Right ventricle myocardium inferior (tissue), 1 donor: ENCODE results near the gene ADAMTS16. TPM values are rescaled to one million over a fixed set of nuclear protein-coding genes. Genes with fewer than 3 reads are reported as not detected.

Source experiments
- ATAC-seq: fragments of 200-7000 bp; cut with Tn5 transposase; one replicate; pipeline ENCODE4 v1.9.1; 2020; ENCODE audit warnings: mild to moderate bottlenecking, moderate library complexity
- DNase-seq: peaks from one replicate; pipeline ENCODE4 v3.0.0; 2021; ENCODE audit errors: missing footprints
- intact Hi-C: fragments of 100-400 bp; cut with DNase I; formaldehyde crosslinking; loops from one replicate; pipeline ENCODE4 v1.11.0; 2022
- total RNA-seq: library from RNA; stranded (reverse); fragmentation: NEBNext Ultra II Directional; extraction: Animal tissue kit (Norgen Biotek cat#: 25700); gene quantifications from one replicate; pipeline ENCODE4 v1.2.1, GENCODE V29; 2021
- donor health status: DM: no; HTN: yes; CAD: no; lungs with severe emphysema.

Gene ADAMTS16
- total RNA-seq, 1 donor from 2014 or later, result not detected

GRCh38 chr5:5347442-5347841, 207.3 kb downstream of the ADAMTS16 start:
- ATAC-seq, result no peak
- DNase-seq, result no peak
- intact Hi-C loops, result no loop called here

DNA sequence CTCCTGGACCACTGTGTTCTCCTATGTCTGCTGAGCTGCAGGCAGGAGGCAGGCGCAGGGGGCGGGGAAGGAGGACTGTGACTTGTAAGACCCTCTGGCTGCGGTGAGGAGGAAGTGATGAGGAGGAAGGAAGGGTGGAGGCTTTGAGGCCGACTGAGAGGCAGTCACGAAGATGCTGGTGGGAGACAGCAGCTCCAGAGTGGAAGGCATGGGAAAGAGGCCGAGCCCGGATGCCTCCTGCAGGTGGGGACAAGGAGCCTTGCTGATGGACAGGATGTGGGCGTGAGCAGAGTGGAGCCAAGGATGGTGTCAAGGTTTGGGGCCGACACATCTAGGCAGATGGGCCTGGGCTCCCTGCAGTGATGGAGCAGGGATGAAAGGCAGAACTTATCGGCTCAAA, 208.0 kb downstream of the ADAMTS16 start:
- ATAC-seq (no peak), DNase-seq (no peak)
- intact Hi-C loops, result no loop called here

- no peak for ATAC-seq
Measured at GRCh38 chr5:5348576-5348975, 208.4 kb downstream of the ADAMTS16 start.

DNA sequence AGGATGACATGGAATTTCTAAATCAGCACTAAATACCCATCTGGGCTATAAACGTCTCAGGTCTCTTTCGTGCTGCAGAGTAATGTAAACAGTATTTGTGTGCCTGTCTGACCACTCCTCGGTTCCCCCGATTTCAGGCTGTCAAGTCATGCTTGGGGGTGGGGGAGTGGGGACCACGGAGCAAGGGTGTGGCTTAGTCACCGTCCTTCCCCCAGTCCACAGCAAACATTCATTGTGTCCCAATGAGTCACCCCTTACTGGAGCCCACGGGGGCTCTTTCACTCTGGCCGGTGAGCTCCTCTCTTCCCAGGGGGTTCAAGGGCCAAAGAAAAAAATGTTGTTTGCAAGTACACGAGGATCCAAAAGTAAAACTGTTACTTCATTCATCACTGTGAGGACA, 210.0 kb downstream of the ADAMTS16 start:
- DNase-seq (no peak), ATAC-seq (no peak)
- intact Hi-C loops, result no loop called here

More at GRCh38 chr5:5348576-5348975, 208.4 kb downstream of the ADAMTS16 start:
- no peak for DNase-seq
- intact Hi-C loops, result no loop called here

DNA sequence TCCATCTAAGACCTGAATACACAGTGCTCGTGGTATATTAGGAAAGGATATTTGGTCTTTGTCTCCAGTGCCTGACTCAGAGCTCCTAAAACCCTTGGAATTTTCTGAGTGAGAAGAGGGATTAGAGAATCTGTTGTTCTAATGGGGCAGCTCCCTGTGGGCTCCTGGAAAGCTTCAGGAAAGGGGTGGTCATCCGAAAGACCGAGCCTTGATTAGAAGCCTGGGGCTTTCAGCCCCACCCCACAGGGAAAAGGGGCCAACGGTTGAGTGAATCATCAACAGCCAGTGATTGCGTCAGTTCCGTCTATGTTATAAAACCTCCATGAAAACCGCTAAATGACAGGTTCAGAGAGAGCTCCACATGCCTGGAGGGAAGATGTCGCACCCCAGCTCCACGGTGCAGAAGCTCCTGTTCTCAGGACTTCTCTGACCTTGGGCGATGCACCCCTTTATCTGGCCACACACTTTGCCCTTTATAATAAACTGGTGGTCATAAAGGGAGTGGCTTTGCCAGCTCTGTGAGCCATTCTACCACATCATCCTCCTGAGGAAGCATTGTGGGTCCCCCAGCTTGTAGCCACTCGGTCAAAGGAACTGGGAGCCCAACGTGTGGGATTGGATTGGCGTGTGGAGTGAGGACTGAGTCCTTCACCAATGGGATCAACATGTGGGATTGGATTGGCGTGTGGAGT, 211.3 kb downstream of the ADAMTS16 start:
- DNase-seq (no peak), ATAC-seq (no peak)
- intact Hi-C loops, result no loop called here

GRCh38 chr5:5352675-5353074, 212.5 kb downstream of the ADAMTS16 start:
- no peak for DNase-seq
- ATAC-seq, result no peak
- intact Hi-C loops, result no loop called here

DNA sequence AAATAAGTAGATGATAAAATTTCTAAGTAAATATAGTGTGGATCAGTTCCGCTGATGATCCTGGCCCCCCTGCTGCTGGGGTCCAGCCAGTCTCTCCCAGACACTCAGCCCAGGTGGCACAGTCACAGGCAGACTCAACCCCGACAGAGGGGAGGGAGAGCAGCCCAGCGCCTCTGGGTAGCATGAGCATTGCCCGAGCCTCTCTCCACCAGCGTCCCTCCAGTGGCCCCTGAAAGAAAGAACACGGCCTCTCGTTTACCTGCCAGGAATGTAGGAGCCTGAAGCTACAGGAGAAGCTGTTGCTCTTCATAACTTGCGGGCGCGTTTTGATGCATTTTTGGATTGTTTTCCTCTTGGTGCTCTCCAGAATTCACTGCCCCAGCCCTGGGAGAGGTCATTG, 213.6 kb downstream of the ADAMTS16 start:
- no peak for ATAC-seq
- intact Hi-C loops, result no loop called here
- DNase-seq, result no peak

GRCh38 chr5:5356765-5357164, 216.6 kb downstream of the ADAMTS16 start:
- DNase-seq (no peak), ATAC-seq (no peak)
- intact Hi-C loops, result no loop called here

- intact Hi-C loops, result no loop called here
- ATAC-seq (no peak), DNase-seq (no peak)
Measured at GRCh38 chr5:5359618-5360017, 219.5 kb downstream of the ADAMTS16 start.

- intact Hi-C loops, result no loop called here
- ATAC-seq, result no peak
- no peak for DNase-seq
Measured at GRCh38 chr5:5360363-5360940, 220.3 kb downstream of the ADAMTS16 start.

DNA sequence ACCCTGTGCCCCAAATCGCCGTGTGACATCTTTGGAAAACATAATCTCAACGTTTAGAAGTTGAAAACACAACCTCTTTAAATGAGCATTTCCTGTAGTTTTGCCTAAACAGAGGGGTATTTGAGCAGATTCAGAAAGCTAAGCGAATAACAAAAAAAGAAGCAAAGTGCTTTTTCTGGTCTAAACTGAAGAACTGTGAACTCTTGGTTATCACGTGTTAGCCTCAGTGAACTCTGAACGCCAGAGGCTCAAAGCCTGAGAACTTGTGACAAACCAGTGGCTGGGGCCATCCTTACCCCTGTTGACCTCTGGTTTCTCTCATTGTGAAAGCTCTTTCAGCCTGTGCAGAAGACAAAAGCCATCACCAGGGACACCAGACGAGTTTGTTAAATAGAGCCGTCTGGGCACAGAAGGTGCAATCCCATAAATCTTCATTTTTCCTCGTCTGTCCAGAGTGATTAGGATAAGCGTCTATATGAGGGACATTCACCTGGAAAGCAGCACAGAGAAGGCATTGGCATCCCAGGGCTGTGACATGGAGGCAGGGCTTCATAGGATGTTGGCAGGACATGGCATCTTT, 220.9 kb downstream of the ADAMTS16 start:
- DNase-seq (no peak), ATAC-seq (no peak)
- intact Hi-C loops, result no loop called here

DNA sequence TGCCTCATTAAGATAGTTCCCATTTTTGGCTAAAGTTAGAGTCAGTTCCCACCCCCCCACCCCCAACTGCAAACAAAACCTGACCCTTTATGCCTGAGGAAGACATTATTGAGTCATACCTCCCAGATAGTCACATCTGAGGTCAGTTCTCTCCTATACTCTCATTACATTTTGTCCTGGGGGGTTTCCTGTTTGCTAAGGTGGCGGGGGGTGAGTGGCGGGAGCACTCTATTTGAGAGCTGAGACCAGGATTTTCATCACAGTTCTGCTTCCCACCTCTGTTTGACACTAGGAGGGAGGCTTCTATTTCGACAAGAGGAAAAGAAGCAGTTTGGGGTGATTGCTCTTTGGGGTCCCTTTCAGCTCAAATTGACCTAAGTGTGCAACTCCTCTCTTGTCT, 222.9 kb downstream of the ADAMTS16 start:
- intact Hi-C loops, result no loop called here
- DNase-seq (no peak), ATAC-seq (no peak)

- ATAC-seq (no peak), DNase-seq (no peak)
- intact Hi-C loops, result no loop called here
Measured at GRCh38 chr5:5364932-5365331, 224.8 kb downstream of the ADAMTS16 start.

DNA sequence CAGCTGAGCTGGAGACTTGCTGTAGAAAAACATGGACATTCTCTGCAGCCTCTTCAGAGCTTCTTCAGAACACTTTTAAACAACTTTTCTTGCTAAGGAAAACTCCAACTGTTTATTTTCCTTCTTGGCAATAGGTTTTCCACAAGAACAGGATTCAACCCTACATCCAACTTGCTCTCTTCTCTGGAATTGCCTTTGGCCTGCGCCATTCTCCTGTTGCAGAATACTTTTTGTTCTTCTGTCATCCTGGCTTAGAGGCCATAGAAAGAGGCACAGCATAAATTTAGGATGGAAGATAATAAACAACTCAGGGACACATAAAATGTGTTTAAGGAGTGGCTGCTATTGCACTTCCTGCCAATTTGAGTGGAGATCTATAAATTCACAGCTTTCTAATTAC, 227.6 kb downstream of the ADAMTS16 start:
- no peak for ATAC-seq
- intact Hi-C loops, result no loop called here

GRCh38 chr5:5369051-5369605, 229.0 kb downstream of the ADAMTS16 start:
- DNase-seq (no peak), ATAC-seq (no peak)
- intact Hi-C loops, result no loop called here

More for the DNA sequence above, 227.6 kb downstream of the ADAMTS16 start:
- DNase-seq, result no peak
